A673 (cell line): ENCODE results near the gene VWDE. TPM values are rescaled to one million over a fixed set of nuclear protein-coding genes. Genes with fewer than 3 reads are reported as not detected.

Source experiments
- BruUV-seq: library from RNA; stranded (reverse); fragments of 400-500 nt; replicated peaks from 2 replicates; lab custom pipeline; 2021; lab: Mats Ljungman, UMichigan
- CTCF ChIA-PET: fragments of 300-600 bp; sonication (Branson Sonifier 250); formaldehyde crosslinking; loops from one replicate; lab custom pipeline; 2022; ENCODE audit warnings: antibody characterized with exemption; lab: Charles Lee
- POLR2A ChIA-PET: fragments of 300-600 bp; sonication (Branson Sonifier 250); formaldehyde crosslinking; loops from one replicate; lab custom pipeline; 2022; ENCODE audit warnings: antibody characterized with exemption; ENCODE audit not compliant: low non-redundant PET; lab: Charles Lee
- DNase-seq: peaks from one replicate; pipeline ENCODE4 v3.0.0-alpha.2; 2015; ENCODE audit warnings: low spot score
- H3K27ac ChIP-seq: fragments of 200-600 bp; sonication (generic); 2 replicates; pipeline ENCODE4 v1.5.1; 2016; ENCODE audit warnings: mixed run types, low read depth, mild to moderate bottlenecking, mixed read lengths, antibody characterized with exemption, low read length; ENCODE audit not compliant: poor library complexity, severe bottlenecking
- H3K27me3 ChIP-seq: fragments of 200-600 bp; sonication (generic); replicated peaks from 2 replicates; pipeline ENCODE4 v1.6.1; 2017; ENCODE audit warnings: mixed run types, low read depth, mild to moderate bottlenecking, mixed read lengths, antibody characterized with exemption, low read length; ENCODE audit not compliant: insufficient read depth, poor library complexity
- H3K36me3 ChIP-seq: fragments of 200-600 bp; sonication (generic); 2 replicates; pipeline ENCODE4 v1.6.1; 2016; ENCODE audit warnings: mixed run types, mild to moderate bottlenecking, mixed read lengths, antibody characterized with exemption, low read length; ENCODE audit not compliant: insufficient read depth, poor library complexity, severe bottlenecking
- H3K4me1 ChIP-seq: fragments of 200-600 bp; sonication (generic); 2 replicates; pipeline ENCODE4 v1.6.1; 2017; ENCODE audit warnings: mixed run types, mild to moderate bottlenecking, mixed read lengths, antibody characterized with exemption, low read length; ENCODE audit not compliant: insufficient read depth, poor library complexity, severe bottlenecking
- H3K4me3 ChIP-seq: fragments of 200-600 bp; sonication (generic); 2 replicates; pipeline ENCODE4 v1.5.1; 2016; ENCODE audit warnings: low read depth, mixed run types, mild to moderate bottlenecking, mixed read lengths, low read length; ENCODE audit not compliant: poor library complexity, severe bottlenecking
- H3K9me3 ChIP-seq: fragments of 200-600 bp; sonication (generic); 2 replicates; pipeline ENCODE4 v1.6.1; 2016; ENCODE audit warnings: mixed run types, low read depth, mild to moderate bottlenecking, mixed read lengths, antibody characterized with exemption, low read length; ENCODE audit not compliant: poor library complexity, severe bottlenecking
- EZH2 ChIP-seq: fragments of 200-600 bp; sonication (generic); IDR thresholded peaks from 2 replicates; pipeline ENCODE4 v1.6.1; 2017; ENCODE audit warnings: borderline replicate concordance, low read depth, mild to moderate bottlenecking, mixed read lengths, antibody characterized with exemption, low read length; ENCODE audit not compliant: poor library complexity, severe bottlenecking
- intact Hi-C: fragments of 100-400 bp; cut with micrococcal nuclease; formaldehyde crosslinking; loops from one replicate; pipeline ENCODE4 v1.10.0; 2022; ENCODE audit not compliant: unreplicated experiment
- total RNA-seq: library from RNA; stranded (reverse); gene quantifications from 2 replicates; pipeline ENCODE4 v1.2.3, GENCODE V29; 2021
- TF ChIP-seq, protein P1 (sequence below): fragments of 300-800, 200-600 bp; sonication (generic); conservative IDR thresholded peaks from 2 replicates; pipeline ENCODE4 v1.5.1; 2017; ENCODE audit warnings: low read depth, mild to moderate bottlenecking, antibody characterized with exemption, low read length, moderate library complexity, mixed read lengths

The VWDE gene
- total RNA-seq, 1 experiment from 2014 or later, result 0.32 TPM

DNA sequence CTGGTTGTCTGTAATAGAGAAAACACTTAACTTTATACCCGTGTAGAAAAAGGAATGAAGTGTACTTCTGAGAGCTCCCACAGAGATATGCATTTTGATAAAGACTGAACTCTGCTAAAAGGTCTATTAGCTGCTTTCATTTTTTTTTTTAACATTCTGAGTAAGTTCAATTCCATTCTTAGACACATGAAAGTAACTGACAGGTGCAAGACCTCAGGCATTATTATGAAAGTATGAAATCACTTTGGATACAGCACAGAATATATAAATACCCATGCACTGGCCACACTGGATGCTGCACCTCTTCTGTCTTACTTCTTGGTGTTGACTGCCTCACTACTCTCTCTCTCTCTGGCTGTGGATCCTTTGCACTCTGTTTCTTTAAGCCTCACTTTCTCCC, 46.2 kb downstream of the VWDE start:
- CTCF ChIA-PET, result no interaction called here
- Histone ChIP-seq H3K4me1 (no peaks in the 10 kb centered on the region), H3K36me3 (no peaks in the 10 kb centered on the region), H3K4me3 (no peak overlapping the region), H3K27ac (no peak overlapping the region), H3K9me3 (no peaks in the 10 kb centered on the region), H3K27me3 (no peaks in the 10 kb centered on the region)
- no TSS peak for BruUV-seq
- TF ChIP-seq EZH2, result no peak
- TF ChIP-seq, protein P1, sequence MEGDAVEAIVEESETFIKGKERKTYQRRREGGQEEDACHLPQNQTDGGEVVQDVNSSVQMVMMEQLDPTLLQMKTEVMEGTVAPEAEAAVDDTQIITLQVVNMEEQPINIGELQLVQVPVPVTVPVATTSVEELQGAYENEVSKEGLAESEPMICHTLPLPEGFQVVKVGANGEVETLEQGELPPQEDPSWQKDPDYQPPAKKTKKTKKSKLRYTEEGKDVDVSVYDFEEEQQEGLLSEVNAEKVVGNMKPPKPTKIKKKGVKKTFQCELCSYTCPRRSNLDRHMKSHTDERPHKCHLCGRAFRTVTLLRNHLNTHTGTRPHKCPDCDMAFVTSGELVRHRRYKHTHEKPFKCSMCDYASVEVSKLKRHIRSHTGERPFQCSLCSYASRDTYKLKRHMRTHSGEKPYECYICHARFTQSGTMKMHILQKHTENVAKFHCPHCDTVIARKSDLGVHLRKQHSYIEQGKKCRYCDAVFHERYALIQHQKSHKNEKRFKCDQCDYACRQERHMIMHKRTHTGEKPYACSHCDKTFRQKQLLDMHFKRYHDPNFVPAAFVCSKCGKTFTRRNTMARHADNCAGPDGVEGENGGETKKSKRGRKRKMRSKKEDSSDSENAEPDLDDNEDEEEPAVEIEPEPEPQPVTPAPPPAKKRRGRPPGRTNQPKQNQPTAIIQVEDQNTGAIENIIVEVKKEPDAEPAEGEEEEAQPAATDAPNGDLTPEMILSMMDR, result no peak
- DNase-seq, result no peak
- POLR2A ChIA-PET, result no interaction called here
- intact Hi-C loops, result no loop called here

DNA sequence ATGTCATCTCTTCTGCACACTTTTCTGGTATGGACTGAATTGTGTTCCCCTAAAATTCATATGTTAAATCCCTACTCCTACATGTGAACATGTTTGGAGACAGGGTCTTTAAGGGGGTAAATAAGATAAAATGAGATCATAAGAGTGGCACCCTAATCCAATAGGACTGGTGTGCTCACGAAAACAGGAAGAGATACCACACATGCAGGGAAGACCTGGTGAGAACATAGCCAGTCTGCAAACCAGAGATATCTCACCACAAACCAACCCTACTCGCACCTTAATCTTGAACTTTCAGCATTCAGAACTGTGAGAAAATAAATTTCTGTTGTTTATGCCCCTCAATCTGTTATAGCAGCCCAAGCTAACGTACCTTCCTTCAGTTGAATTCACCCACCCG, 51.8 kb downstream of the VWDE start:
- DNase-seq, result no peak
- Histone ChIP-seq H3K4me3 (no peak overlapping the region), H3K27me3 (no peaks in the 10 kb centered on the region), H3K4me1 (no peaks in the 10 kb centered on the region), H3K36me3 (no peaks in the 10 kb centered on the region), H3K9me3 (no peaks in the 10 kb centered on the region), H3K27ac (no peak overlapping the region)
- intact Hi-C loops, result no loop called here
- POLR2A ChIA-PET, result no interaction called here
- TF ChIP-seq EZH2, result no peak
- TF ChIP-seq, protein P1, result no peak
- BruUV-seq, result no TSS peak
- CTCF ChIA-PET, result no interaction called here

DNA sequence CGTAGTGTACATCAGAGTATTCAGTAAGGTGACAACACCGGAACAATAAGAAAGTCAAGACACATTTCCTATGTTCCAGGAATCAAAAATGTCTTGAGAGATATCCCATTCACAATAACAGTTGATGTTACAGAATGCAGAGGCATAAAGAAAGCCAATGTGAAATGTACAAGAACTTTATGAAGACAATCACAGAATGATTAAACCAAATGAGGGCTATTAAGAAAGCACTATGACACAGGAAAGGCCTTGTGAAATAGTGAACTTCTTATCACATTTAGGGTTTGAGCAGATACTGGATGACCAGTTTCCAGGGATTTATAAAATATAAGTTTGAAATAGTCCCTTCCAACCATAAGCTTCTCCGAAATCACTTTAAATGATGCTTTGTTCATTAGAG, 52.7 kb downstream of the VWDE start:
- CTCF ChIA-PET, result no interaction called here

More for the DNA sequence above, 52.7 kb downstream of the VWDE start:
- DNase-seq, result no peak
- no peak overlapping the region for H3K27ac ChIP-seq
- no peaks in the 10 kb centered on the region for H3K4me1 ChIP-seq
- no peaks in the 10 kb centered on the region for H3K36me3 ChIP-seq
- no TSS peak for BruUV-seq
- no peak overlapping the region for H3K4me3 ChIP-seq
- intact Hi-C loops, result no loop called here
- POLR2A ChIA-PET, result no interaction called here
- TF ChIP-seq EZH2, result no peak
- TF ChIP-seq, protein P1, result no peak
- H3K9me3 ChIP-seq, result no peaks in the 10 kb centered on the region
- H3K27me3 ChIP-seq, result no peaks in the 10 kb centered on the region
